Measurements from ENCODE around the gene RPL29.

GRCh38 chr3:52010431-52010830, 14.7 kb upstream of the RPL29 start:
- TF ChIP-seq POLR2AphosphoS5 (IDR thresholded peaks at IDR 0.05; ENCODE audit: low read depth, low read length) (no peak), POLR2A (IDR thresholded peaks at IDR 0.05; ENCODE audit: low read depth, low read length) (no peak), TAF1 (IDR thresholded peaks at IDR 0.05; ENCODE audit: borderline replicate concordance, low read depth, low read length) (no peak)

All from GM12892 (cell line).